ENCODE measurements around the gene TNFRSF4. TPM values are rescaled to one million over a fixed set of nuclear protein-coding genes. Genes with fewer than 3 reads are reported as not detected.

The TNFRSF4 gene
- total and polyA plus RNA-seq, 4 donors, result 0.08 to 0.35 (median 0.15) TPM; not detected in 1

DNA sequence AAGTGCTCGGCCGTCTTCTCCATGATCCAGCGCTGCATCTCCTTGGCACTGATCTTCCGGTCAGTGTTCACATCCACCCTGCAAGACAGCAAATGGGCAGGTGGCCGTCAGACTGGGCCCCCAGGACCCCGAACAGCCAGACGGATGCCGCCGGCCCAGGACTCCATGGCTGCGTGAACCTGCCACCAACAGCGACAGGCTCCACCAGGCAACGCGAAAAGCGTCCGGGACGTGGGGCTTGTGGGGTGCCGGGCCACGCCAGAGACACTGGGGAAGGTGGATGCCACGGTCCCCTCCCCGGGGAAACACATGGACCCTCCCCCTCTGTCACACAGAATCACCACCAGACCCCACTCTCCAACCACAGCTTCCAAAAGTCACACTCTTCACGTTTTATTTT lies 9.9 kb upstream of the TNFRSF4 start:
- H3K27me3 ChIP-seq (ENCODE audit: control insufficient read depth in 4 of 4, insufficient read depth in 4 of 4, low read length in 3 of 4), result no peaks in the 10 kb centered on the region
- H3K27ac ChIP-seq (ENCODE audit: low read depth in 1 of 2, low read length in 2 of 2), result no peak overlapping the region
- TF ChIP-seq MAX (IDR thresholded peaks at IDR 0.05) (no peak), EGR1 (IDR thresholded peaks at IDR 0.05; ENCODE audit: low read depth in 2 of 2) (no peak), YY1 (IDR thresholded peaks at IDR 0.05) (no peak), HNF4A (conservative IDR thresholded peaks at IDR 0.05) (no peak), RXRA (IDR thresholded peaks at IDR 0.05) (no peak), TAF1 (conservative IDR thresholded peaks at IDR 0.05) (no peak), JUND (IDR thresholded peaks at IDR 0.05) (no peak), RAD21 (IDR thresholded peaks at IDR 0.05) (no peak)
- TF ChIP-seq, protein P1, sequence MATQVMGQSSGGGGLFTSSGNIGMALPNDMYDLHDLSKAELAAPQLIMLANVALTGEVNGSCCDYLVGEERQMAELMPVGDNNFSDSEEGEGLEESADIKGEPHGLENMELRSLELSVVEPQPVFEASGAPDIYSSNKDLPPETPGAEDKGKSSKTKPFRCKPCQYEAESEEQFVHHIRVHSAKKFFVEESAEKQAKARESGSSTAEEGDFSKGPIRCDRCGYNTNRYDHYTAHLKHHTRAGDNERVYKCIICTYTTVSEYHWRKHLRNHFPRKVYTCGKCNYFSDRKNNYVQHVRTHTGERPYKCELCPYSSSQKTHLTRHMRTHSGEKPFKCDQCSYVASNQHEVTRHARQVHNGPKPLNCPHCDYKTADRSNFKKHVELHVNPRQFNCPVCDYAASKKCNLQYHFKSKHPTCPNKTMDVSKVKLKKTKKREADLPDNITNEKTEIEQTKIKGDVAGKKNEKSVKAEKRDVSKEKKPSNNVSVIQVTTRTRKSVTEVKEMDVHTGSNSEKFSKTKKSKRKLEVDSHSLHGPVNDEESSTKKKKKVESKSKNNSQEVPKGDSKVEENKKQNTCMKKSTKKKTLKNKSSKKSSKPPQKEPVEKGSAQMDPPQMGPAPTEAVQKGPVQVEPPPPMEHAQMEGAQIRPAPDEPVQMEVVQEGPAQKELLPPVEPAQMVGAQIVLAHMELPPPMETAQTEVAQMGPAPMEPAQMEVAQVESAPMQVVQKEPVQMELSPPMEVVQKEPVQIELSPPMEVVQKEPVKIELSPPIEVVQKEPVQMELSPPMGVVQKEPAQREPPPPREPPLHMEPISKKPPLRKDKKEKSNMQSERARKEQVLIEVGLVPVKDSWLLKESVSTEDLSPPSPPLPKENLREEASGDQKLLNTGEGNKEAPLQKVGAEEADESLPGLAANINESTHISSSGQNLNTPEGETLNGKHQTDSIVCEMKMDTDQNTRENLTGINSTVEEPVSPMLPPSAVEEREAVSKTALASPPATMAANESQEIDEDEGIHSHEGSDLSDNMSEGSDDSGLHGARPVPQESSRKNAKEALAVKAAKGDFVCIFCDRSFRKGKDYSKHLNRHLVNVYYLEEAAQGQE (IDR thresholded peaks at IDR 0.05), result no peak
- H3K4me1 ChIP-seq (ENCODE audit: control insufficient read depth in 4 of 4, insufficient read depth in 4 of 4, low read length in 3 of 4), result no peaks in the 10 kb centered on the region
- H3K9ac ChIP-seq (ENCODE audit: low read depth in 1 of 2, low read length in 2 of 2), result no peak overlapping the region
- no peak for DNase-seq (ENCODE audit: low spot score)
- H3K36me3 ChIP-seq (ENCODE audit: control insufficient read depth in 4 of 4, insufficient read depth in 3 of 4, low read depth in 1 of 4, low read length in 3 of 4), result peaks cover 19 to 69% (median 36%) of the 10 kb centered on the region in 4 donors
- 96% methylated on average over 21 of the region's 21 CpGs for WGBS
- H3K9me3 ChIP-seq (ENCODE audit: control insufficient read depth in 4 of 4, low read length in 3 of 4), result no peaks in the 10 kb centered on the region
- H3K4me3 ChIP-seq (ENCODE audit: low read depth in 1 of 3, low read length in 3 of 3), result no peak overlapping the region

DNA sequence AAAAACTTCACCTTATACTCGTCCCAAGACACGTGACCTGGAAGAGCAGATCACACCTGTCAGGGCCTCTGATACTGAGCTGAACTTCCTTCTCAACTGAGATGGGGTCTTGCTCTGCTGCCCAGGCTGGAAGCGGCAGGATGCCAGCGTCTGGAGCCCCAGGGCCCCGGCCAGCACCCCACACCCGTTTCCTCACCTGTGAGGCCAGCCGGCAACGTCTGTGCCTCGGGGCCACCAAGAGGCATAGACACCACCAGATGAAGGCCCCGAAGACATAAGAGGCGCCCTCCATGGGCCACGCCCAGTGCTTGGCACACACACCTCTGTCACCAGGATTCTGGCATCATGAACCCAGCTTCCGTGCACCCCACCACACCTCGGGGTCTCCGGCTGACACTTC lies 9.4 kb upstream of the TNFRSF4 start:
- DNase-seq (ENCODE audit: low spot score), result no peak
- no peaks in the 10 kb centered on the region for H3K9me3 ChIP-seq (ENCODE audit: control insufficient read depth in 4 of 4, low read length in 3 of 4)
- WGBS, result 97% methylated on average over 15 of the region's 15 CpGs
- no peak overlapping the region for H3K9ac ChIP-seq (ENCODE audit: low read depth in 1 of 2, low read length in 2 of 2)
- H3K4me1 ChIP-seq (ENCODE audit: control insufficient read depth in 4 of 4, insufficient read depth in 4 of 4, low read length in 3 of 4), result no peaks in the 10 kb centered on the region
- H3K27ac ChIP-seq (ENCODE audit: low read depth in 1 of 2, low read length in 2 of 2), result no peak overlapping the region
- H3K27me3 ChIP-seq (ENCODE audit: control insufficient read depth in 4 of 4, insufficient read depth in 4 of 4, low read length in 3 of 4), result no peaks in the 10 kb centered on the region
- H3K36me3 ChIP-seq (ENCODE audit: control insufficient read depth in 4 of 4, insufficient read depth in 3 of 4, low read depth in 1 of 4, low read length in 3 of 4), result peaks cover 20 to 73% (median 35%) of the 10 kb centered on the region in 4 donors
- no peak for TF ChIP-seq NR2F2 (IDR thresholded peaks at IDR 0.05)
- no peak for TF ChIP-seq RXRA (IDR thresholded peaks at IDR 0.05)
- no peak for TF ChIP-seq GABPA (IDR thresholded peaks at IDR 0.05 in 1 of 2, conservative IDR thresholded peaks at IDR 0.05 in 1 of 2)
- TF ChIP-seq RAD21 (IDR thresholded peaks at IDR 0.05), result no peak
- TF ChIP-seq FOXA1 (IDR thresholded peaks at IDR 0.05), result no peak
- TF ChIP-seq, protein P2, sequence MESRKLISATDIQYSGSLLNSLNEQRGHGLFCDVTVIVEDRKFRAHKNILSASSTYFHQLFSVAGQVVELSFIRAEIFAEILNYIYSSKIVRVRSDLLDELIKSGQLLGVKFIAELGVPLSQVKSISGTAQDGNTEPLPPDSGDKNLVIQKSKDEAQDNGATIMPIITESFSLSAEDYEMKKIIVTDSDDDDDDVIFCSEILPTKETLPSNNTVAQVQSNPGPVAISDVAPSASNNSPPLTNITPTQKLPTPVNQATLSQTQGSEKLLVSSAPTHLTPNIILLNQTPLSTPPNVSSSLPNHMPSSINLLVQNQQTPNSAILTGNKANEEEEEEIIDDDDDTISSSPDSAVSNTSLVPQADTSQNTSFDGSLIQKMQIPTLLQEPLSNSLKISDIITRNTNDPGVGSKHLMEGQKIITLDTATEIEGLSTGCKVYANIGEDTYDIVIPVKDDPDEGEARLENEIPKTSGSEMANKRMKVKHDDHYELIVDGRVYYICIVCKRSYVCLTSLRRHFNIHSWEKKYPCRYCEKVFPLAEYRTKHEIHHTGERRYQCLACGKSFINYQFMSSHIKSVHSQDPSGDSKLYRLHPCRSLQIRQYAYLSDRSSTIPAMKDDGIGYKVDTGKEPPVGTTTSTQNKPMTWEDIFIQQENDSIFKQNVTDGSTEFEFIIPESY (IDR thresholded peaks at IDR 0.05), result no peak
- no peak for TF ChIP-seq HNF4G (IDR thresholded peaks at IDR 0.05)
- TF ChIP-seq, protein P3, sequence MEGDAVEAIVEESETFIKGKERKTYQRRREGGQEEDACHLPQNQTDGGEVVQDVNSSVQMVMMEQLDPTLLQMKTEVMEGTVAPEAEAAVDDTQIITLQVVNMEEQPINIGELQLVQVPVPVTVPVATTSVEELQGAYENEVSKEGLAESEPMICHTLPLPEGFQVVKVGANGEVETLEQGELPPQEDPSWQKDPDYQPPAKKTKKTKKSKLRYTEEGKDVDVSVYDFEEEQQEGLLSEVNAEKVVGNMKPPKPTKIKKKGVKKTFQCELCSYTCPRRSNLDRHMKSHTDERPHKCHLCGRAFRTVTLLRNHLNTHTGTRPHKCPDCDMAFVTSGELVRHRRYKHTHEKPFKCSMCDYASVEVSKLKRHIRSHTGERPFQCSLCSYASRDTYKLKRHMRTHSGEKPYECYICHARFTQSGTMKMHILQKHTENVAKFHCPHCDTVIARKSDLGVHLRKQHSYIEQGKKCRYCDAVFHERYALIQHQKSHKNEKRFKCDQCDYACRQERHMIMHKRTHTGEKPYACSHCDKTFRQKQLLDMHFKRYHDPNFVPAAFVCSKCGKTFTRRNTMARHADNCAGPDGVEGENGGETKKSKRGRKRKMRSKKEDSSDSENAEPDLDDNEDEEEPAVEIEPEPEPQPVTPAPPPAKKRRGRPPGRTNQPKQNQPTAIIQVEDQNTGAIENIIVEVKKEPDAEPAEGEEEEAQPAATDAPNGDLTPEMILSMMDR (IDR thresholded peaks at IDR 0.05; ENCODE audit: low read depth, low read length, missing input control), result no peak
- TF ChIP-seq JUND (IDR thresholded peaks at IDR 0.05), result no peak
- TF ChIP-seq EGR1 (IDR thresholded peaks at IDR 0.05; ENCODE audit: low read depth in 2 of 2), result no peak
- H3K4me3 ChIP-seq (ENCODE audit: low read depth in 1 of 3, low read length in 3 of 3), result no peak overlapping the region
